A673 (cell line): ENCODE measurements around the gene AGR3. TPM values are rescaled to one million over a fixed set of nuclear protein-coding genes. Genes with fewer than 3 reads are reported as not detected.

Experiments
- BruUV-seq: library from RNA; stranded (reverse); fragments of 400-500 nt; replicated peaks from 2 replicates; lab custom pipeline; 2021; lab: Mats Ljungman, UMichigan
- CTCF ChIA-PET: fragments of 300-600 bp; sonication (Branson Sonifier 250); formaldehyde crosslinking; loops from one replicate; lab custom pipeline; 2022; ENCODE audit warnings: antibody characterized with exemption; lab: Charles Lee
- POLR2A ChIA-PET: fragments of 300-600 bp; sonication (Branson Sonifier 250); formaldehyde crosslinking; loops from one replicate; lab custom pipeline; 2022; ENCODE audit warnings: antibody characterized with exemption; ENCODE audit not compliant: low non-redundant PET; lab: Charles Lee
- DNase-seq: peaks from one replicate; pipeline ENCODE4 v3.0.0-alpha.2; 2015; ENCODE audit warnings: low spot score
- H3K27ac ChIP-seq: fragments of 200-600 bp; sonication (generic); 2 replicates; pipeline ENCODE4 v1.5.1; 2016; ENCODE audit warnings: mixed run types, low read depth, mild to moderate bottlenecking, mixed read lengths, antibody characterized with exemption, low read length; ENCODE audit not compliant: poor library complexity, severe bottlenecking
- H3K27me3 ChIP-seq: fragments of 200-600 bp; sonication (generic); replicated peaks from 2 replicates; pipeline ENCODE4 v1.6.1; 2017; ENCODE audit warnings: mixed run types, low read depth, mild to moderate bottlenecking, mixed read lengths, antibody characterized with exemption, low read length; ENCODE audit not compliant: insufficient read depth, poor library complexity
- H3K36me3 ChIP-seq: fragments of 200-600 bp; sonication (generic); 2 replicates; pipeline ENCODE4 v1.6.1; 2016; ENCODE audit warnings: mixed run types, mild to moderate bottlenecking, mixed read lengths, antibody characterized with exemption, low read length; ENCODE audit not compliant: insufficient read depth, poor library complexity, severe bottlenecking
- H3K4me1 ChIP-seq: fragments of 200-600 bp; sonication (generic); 2 replicates; pipeline ENCODE4 v1.6.1; 2017; ENCODE audit warnings: mixed run types, mild to moderate bottlenecking, mixed read lengths, antibody characterized with exemption, low read length; ENCODE audit not compliant: insufficient read depth, poor library complexity, severe bottlenecking
- H3K4me3 ChIP-seq: fragments of 200-600 bp; sonication (generic); 2 replicates; pipeline ENCODE4 v1.5.1; 2016; ENCODE audit warnings: low read depth, mixed run types, mild to moderate bottlenecking, mixed read lengths, low read length; ENCODE audit not compliant: poor library complexity, severe bottlenecking
- H3K9me3 ChIP-seq: fragments of 200-600 bp; sonication (generic); 2 replicates; pipeline ENCODE4 v1.6.1; 2016; ENCODE audit warnings: mixed run types, low read depth, mild to moderate bottlenecking, mixed read lengths, antibody characterized with exemption, low read length; ENCODE audit not compliant: poor library complexity, severe bottlenecking
- EZH2 ChIP-seq: fragments of 200-600 bp; sonication (generic); IDR thresholded peaks from 2 replicates; pipeline ENCODE4 v1.6.1; 2017; ENCODE audit warnings: borderline replicate concordance, low read depth, mild to moderate bottlenecking, mixed read lengths, antibody characterized with exemption, low read length; ENCODE audit not compliant: poor library complexity, severe bottlenecking
- intact Hi-C: fragments of 100-400 bp; cut with micrococcal nuclease; formaldehyde crosslinking; loops from one replicate; pipeline ENCODE4 v1.10.0; 2022; ENCODE audit not compliant: unreplicated experiment
- total RNA-seq: library from RNA; stranded (reverse); gene quantifications from 2 replicates; pipeline ENCODE4 v1.2.3, GENCODE V29; 2021
- TF ChIP-seq, protein P1 (sequence below): fragments of 300-800, 200-600 bp; sonication (generic); conservative IDR thresholded peaks from 2 replicates; pipeline ENCODE4 v1.5.1; 2017; ENCODE audit warnings: low read depth, mild to moderate bottlenecking, antibody characterized with exemption, low read length, moderate library complexity, mixed read lengths

Gene AGR3
- total RNA-seq, 1 experiment from 2014 or later, result not detected

DNA sequence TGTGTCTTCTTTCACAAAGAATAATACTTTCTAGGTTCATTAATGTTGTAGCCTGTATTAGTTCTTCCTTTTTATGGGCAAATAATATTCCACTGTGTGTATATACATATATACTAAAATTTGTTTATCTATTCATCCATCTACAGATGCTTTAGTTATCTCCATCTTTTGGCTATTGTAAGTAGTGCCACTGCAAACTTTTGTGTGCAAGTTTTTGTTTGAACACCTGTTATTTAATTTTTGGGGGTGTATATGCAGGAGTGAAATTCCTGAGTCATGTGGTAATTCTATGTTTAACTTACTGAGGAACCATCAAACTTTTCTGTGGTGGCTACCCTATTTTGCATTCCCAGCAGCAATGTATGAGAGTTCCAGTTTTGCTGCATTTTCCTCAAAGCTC lies 37.7 kb upstream of the AGR3 start:
- intact Hi-C loops, result loop anchor here (2.0 to 10.0 kb wide), 4 partner anchors 29 to 805 kb away; no protein-coding TSS in a partner anchor
- Histone ChIP-seq H3K9me3 (no peaks in the 10 kb centered on the region), H3K27me3 (no peaks in the 10 kb centered on the region), H3K4me3 (no peak overlapping the region), H3K27ac (no peak overlapping the region), H3K36me3 (no peaks in the 10 kb centered on the region), H3K4me1 (peaks cover 58% of the 10 kb centered on the region)
- POLR2A ChIA-PET, result no interaction called here
- DNase-seq, result no peak
- TF ChIP-seq, protein P1, sequence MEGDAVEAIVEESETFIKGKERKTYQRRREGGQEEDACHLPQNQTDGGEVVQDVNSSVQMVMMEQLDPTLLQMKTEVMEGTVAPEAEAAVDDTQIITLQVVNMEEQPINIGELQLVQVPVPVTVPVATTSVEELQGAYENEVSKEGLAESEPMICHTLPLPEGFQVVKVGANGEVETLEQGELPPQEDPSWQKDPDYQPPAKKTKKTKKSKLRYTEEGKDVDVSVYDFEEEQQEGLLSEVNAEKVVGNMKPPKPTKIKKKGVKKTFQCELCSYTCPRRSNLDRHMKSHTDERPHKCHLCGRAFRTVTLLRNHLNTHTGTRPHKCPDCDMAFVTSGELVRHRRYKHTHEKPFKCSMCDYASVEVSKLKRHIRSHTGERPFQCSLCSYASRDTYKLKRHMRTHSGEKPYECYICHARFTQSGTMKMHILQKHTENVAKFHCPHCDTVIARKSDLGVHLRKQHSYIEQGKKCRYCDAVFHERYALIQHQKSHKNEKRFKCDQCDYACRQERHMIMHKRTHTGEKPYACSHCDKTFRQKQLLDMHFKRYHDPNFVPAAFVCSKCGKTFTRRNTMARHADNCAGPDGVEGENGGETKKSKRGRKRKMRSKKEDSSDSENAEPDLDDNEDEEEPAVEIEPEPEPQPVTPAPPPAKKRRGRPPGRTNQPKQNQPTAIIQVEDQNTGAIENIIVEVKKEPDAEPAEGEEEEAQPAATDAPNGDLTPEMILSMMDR, result no peak
- no peak for TF ChIP-seq EZH2
- no TSS peak for BruUV-seq
- CTCF ChIA-PET, result no interaction called here

GRCh38 chr7:16918288-16918895 lies 36.6 kb upstream of the AGR3 start:
- POLR2A ChIA-PET, result no interaction called here

GRCh38 chr7:16916738-16917137 lies 35.0 kb upstream of the AGR3 start:
- no TSS peak for BruUV-seq
- Histone ChIP-seq H3K4me3 (no peak overlapping the region), H3K9me3 (no peaks in the 10 kb centered on the region), H3K4me1 (peaks cover 41% of the 10 kb centered on the region), H3K27me3 (no peaks in the 10 kb centered on the region), H3K36me3 (no peaks in the 10 kb centered on the region), H3K27ac (no peak overlapping the region)
- ChIA-PET POLR2A (no interaction called here), CTCF (no interaction called here)
- intact Hi-C loops, result loop anchor here (5.0 to 10.0 kb wide), 2 partner anchors 314 to 802 kb away; no protein-coding TSS in a partner anchor
- DNase-seq, result no peak
- TF ChIP-seq, protein P1, result no peak
- TF ChIP-seq EZH2, result no peak

More at GRCh38 chr7:16918288-16918895, 36.6 kb upstream of the AGR3 start:
- no TSS peak for BruUV-seq
- DNase-seq, result peak; percentile 78
- H3K4me3 ChIP-seq, result no peak overlapping the region
- CTCF ChIA-PET, result interaction anchor here (1.1 to 1.2 kb wide), 2 partner anchors 24 to 225 kb away, joined by 3 to 7 read pairs; no protein-coding TSS in a partner anchor
- H3K27me3 ChIP-seq, result no peaks in the 10 kb centered on the region
- TF ChIP-seq EZH2, result no peak
- TF ChIP-seq, protein P1, result peak; percentile 87
- H3K36me3 ChIP-seq, result no peaks in the 10 kb centered on the region
- H3K4me1 ChIP-seq, result peaks cover 58% of the 10 kb centered on the region
- intact Hi-C loops, result loop anchor here (1.0 to 10.0 kb wide), 5 partner anchors 28 to 804 kb away; no protein-coding TSS in a partner anchor
- H3K27ac ChIP-seq, result no peak overlapping the region
- H3K9me3 ChIP-seq, result no peaks in the 10 kb centered on the region
